Measurements from ENCODE around the gene TPRN. TPM values are rescaled to one million over a fixed set of nuclear protein-coding genes. Genes with fewer than 3 reads are reported as not detected.

Gene TPRN
- total RNA-seq, 6 experiments from 2014 or later = 9.9 to 18.1 (median 13.3) TPM

DNA sequence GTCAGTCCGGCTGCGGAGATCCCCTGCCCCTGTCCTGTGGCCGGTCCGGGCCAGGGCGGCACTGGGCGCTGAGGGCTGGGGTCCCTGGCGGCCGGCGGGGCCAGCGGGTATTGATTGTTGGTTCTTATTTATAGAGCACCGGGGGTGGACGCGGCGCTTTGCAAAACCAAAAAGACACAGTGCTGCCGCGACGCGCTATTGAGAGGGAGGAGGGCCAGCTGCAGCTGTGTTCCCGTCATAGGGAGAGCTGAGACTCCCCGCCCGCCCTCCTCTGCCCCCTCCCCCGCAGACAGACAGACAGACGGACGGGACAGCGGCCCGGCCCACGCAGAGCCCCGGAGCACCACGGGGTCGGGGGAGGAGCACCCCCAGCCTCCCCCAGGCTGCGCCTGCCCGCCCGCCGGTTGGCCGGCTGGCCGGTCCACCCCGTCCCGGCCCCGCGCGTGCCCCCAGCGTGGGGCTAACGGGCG lies 33.2 kb downstream of the TPRN start:
- Mint-ChIP-seq H3K27ac (no peak overlapping the region), H3K4me1 (ENCODE audit: low read depth) (no peaks in the 10 kb centered on the region), H3K9me3 (no peaks in the 10 kb centered on the region), H3K36me3 (ENCODE audit: low read depth) (no peaks in the 10 kb centered on the region), H3K27me3 (ENCODE audit: insufficient read depth) (peaks cover 22% of the 10 kb centered on the region), H3K4me3 (no peak overlapping the region)
- no peak for DNase-seq
- TF ChIP-seq, protein P1, sequence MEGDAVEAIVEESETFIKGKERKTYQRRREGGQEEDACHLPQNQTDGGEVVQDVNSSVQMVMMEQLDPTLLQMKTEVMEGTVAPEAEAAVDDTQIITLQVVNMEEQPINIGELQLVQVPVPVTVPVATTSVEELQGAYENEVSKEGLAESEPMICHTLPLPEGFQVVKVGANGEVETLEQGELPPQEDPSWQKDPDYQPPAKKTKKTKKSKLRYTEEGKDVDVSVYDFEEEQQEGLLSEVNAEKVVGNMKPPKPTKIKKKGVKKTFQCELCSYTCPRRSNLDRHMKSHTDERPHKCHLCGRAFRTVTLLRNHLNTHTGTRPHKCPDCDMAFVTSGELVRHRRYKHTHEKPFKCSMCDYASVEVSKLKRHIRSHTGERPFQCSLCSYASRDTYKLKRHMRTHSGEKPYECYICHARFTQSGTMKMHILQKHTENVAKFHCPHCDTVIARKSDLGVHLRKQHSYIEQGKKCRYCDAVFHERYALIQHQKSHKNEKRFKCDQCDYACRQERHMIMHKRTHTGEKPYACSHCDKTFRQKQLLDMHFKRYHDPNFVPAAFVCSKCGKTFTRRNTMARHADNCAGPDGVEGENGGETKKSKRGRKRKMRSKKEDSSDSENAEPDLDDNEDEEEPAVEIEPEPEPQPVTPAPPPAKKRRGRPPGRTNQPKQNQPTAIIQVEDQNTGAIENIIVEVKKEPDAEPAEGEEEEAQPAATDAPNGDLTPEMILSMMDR (IDR thresholded peaks at IDR 0.05) = no peak

DNA sequence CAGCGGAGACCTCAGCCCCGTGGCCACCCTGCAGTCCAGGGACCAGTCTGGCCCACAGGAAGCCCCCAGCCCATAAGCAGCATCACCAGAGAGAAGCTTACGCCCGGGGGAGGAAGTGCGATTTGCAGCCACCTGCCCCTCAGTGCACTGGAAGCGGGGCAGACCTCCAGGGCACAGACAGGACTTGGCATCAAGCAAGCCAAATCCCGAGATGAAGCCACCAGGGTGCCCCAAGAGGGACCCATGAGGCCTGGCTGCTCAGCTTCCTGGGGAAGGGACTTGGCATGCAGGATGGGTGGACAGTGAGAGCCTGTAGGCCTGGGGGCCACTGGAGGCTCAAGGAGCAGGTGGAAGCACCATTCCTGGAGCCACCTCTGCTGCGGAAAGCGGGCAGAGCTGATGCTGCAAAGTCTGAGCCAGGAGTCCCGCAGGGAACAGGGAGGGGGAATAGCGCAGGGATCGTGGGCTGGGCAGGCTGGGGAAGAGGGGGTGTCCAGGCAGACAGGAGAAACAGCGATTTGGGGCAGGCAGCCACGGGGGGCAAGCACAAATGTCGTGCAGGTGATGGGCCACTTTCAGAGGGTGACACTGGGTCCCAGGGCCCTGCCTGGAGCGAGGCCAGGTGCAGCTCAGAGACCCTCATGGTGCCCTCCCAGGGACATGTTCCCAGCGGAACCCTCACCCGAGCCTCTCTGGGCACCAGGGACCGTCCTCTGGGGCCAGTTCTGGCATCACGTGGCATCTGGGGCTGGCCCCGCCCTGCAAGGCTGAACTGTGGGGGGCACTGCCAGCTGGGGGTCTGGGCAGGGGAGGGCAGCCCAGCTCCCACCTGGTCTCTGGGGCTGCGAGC lies 33.9 kb downstream of the TPRN start:
- H3K27me3 Mint-ChIP-seq (ENCODE audit: insufficient read depth) = peaks cover 24% of the 10 kb centered on the region
- TF ChIP-seq, protein P1 (IDR thresholded peaks at IDR 0.05) = no peak
- H3K36me3 Mint-ChIP-seq (ENCODE audit: low read depth) = no peaks in the 10 kb centered on the region
- no peaks in the 10 kb centered on the region for H3K9me3 Mint-ChIP-seq
- DNase-seq = no peak
- no peaks in the 10 kb centered on the region for H3K4me1 Mint-ChIP-seq (ENCODE audit: low read depth)
- no peak overlapping the region for H3K4me3 Mint-ChIP-seq
- no peak overlapping the region for H3K27ac Mint-ChIP-seq

DNA sequence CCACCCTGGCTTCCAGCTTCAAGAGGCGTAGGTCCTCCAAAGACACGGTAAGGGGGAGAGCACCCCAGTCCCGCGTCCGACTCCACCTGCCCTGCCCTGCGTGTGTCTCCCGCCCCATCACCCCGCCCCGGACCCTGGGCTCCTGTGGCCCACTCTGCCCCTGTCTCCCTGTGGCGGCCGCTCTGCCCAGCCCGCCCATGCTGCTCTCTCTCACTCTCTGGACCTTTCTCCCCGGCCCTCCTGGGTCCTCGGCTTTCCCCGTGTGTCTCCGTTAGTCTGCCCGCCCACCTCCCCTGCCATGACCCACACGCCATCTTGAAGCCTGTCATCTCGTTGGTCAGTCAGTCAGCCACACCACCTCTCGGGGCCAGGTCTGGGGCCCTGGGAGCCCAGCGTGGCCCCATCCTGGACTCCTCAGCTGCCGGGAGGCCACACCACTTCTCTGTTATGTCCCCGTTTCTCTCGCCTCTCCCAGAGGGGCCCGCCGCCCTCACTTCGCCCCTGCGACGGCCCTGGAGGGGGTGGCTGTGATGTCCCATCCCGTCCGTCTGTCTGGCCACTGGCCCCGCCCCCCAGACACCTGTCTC lies 35.2 kb downstream of the TPRN start:
- H3K27ac Mint-ChIP-seq = no peak overlapping the region

GRCh38 chr9:137164370-137165249 lies 35.9 kb downstream of the TPRN start:
- Mint-ChIP-seq H3K27me3 (ENCODE audit: insufficient read depth) (peaks cover 30% of the 10 kb centered on the region), H3K4me1 (ENCODE audit: low read depth) (no peaks in the 10 kb centered on the region)

More for the DNA sequence above, 35.2 kb downstream of the TPRN start:
- H3K36me3 Mint-ChIP-seq (ENCODE audit: low read depth) = no peaks in the 10 kb centered on the region
- no peaks in the 10 kb centered on the region for H3K9me3 Mint-ChIP-seq
- H3K27me3 Mint-ChIP-seq (ENCODE audit: insufficient read depth) = peaks cover 30% of the 10 kb centered on the region
- H3K4me3 Mint-ChIP-seq = no peak overlapping the region
- no peaks in the 10 kb centered on the region for H3K4me1 Mint-ChIP-seq (ENCODE audit: low read depth)
- TF ChIP-seq, protein P1 (IDR thresholded peaks at IDR 0.05) = no peak
- no peak for DNase-seq

GRCh38 chr9:137163805-137164204 lies 36.7 kb downstream of the TPRN start:
- peaks cover 34% of the 10 kb centered on the region for H3K27me3 Mint-ChIP-seq (ENCODE audit: insufficient read depth)
- no peak overlapping the region for H3K27ac Mint-ChIP-seq
- TF ChIP-seq, protein P1 (IDR thresholded peaks at IDR 0.05) = no peak
- H3K36me3 Mint-ChIP-seq (ENCODE audit: low read depth) = no peaks in the 10 kb centered on the region
- no peak overlapping the region for H3K4me3 Mint-ChIP-seq
- no peaks in the 10 kb centered on the region for H3K4me1 Mint-ChIP-seq (ENCODE audit: low read depth)
- no peak for DNase-seq
- H3K9me3 Mint-ChIP-seq = no peaks in the 10 kb centered on the region

More at GRCh38 chr9:137164370-137165249, 35.9 kb downstream of the TPRN start:
- Mint-ChIP-seq H3K36me3 (ENCODE audit: low read depth) (no peaks in the 10 kb centered on the region), H3K27ac (no peak overlapping the region), H3K9me3 (no peaks in the 10 kb centered on the region), H3K4me3 (no peak overlapping the region)
- TF ChIP-seq, protein P1 (IDR thresholded peaks at IDR 0.05) = no peak
- no peak for DNase-seq

All from HFFc6 (cell line).